Nephron progenitor cell (in vitro differentiated cells): ENCODE results near the gene KCTD7.

Experiments
- DNase-seq: peaks from one replicate; pipeline ENCODE4 v3.0.0; 2021
- H3K27ac Mint-ChIP-seq: 2 replicates; pipeline ENCODE4 v1.8.0; 2021; ENCODE audit warnings: mild to moderate bottlenecking, moderate library complexity, mixed read lengths
- H3K27me3 Mint-ChIP-seq: 2 replicates; pipeline ENCODE4 v1.8.0; 2021; ENCODE audit warnings: mild to moderate bottlenecking, low read depth, mixed read lengths; ENCODE audit not compliant: poor library complexity
- H3K36me3 Mint-ChIP-seq: 2 replicates; pipeline ENCODE4 v1.8.0; 2021; ENCODE audit warnings: low read depth, mixed read lengths
- H3K4me1 Mint-ChIP-seq: 2 replicates; pipeline ENCODE4 v1.8.0; 2021; ENCODE audit warnings: mixed read lengths
- H3K4me3 Mint-ChIP-seq: 2 replicates; pipeline ENCODE4 v1.8.0; 2021; ENCODE audit warnings: mild to moderate bottlenecking, moderate library complexity, mixed read lengths
- H3K9me3 Mint-ChIP-seq: 2 replicates; pipeline ENCODE4 v1.8.0; 2021; ENCODE audit warnings: mild to moderate bottlenecking, moderate library complexity, mixed read lengths
- CTCF ChIP-seq: fragments of 200-600 bp; sonication (generic); IDR thresholded peaks from 2 replicates; pipeline ENCODE4 v1.5.0; 2021; ENCODE audit warnings: antibody characterized with exemption

The KCTD7 gene

GRCh38 chr7:66627151-66627681, 1.5 kb upstream of the KCTD7 start:
- peaks cover 19% of the 10 kb centered on the region for H3K27me3 Mint-ChIP-seq
- peaks cover 9% of the 10 kb centered on the region for H3K36me3 Mint-ChIP-seq
- TF ChIP-seq CTCF, result no peak
- H3K27ac Mint-ChIP-seq, result no peak overlapping the region
- peaks cover 17% of the 10 kb centered on the region for H3K4me1 Mint-ChIP-seq
- peaks cover 6% of the 10 kb centered on the region for H3K9me3 Mint-ChIP-seq
- peak overlapping the region; percentile 79 for H3K4me3 Mint-ChIP-seq
- DNase-seq, result no peak

- Mint-ChIP-seq H3K27ac (peak overlapping the region; percentile 88), H3K4me1 (peaks cover 17% of the 10 kb centered on the region), H3K27me3 (peaks cover 14% of the 10 kb centered on the region), H3K36me3 (peaks cover 15% of the 10 kb centered on the region), H3K9me3 (peaks cover 6% of the 10 kb centered on the region), H3K4me3 (peak overlapping the region; percentile 91)
- no peak for TF ChIP-seq CTCF
- no peak for DNase-seq
These were observed 760 bp upstream of the KCTD7 start for GRCh38 chr7:66627881-66628360.

- no peak for TF ChIP-seq CTCF
- Mint-ChIP-seq H3K27ac (peak overlapping the region; percentile 42), H3K27me3 (peaks cover 7% of the 10 kb centered on the region), H3K4me3 (peak overlapping the region; percentile 76), H3K9me3 (peaks cover 6% of the 10 kb centered on the region), H3K36me3 (peaks cover 21% of the 10 kb centered on the region), H3K4me1 (peaks cover 17% of the 10 kb centered on the region)
- peak; percentile 40 for DNase-seq
These were observed 761 bp downstream of the KCTD7 start for GRCh38 chr7:66629222-66630062.

GRCh38 chr7:66630531-66630930, 1.9 kb downstream of the KCTD7 start:
- no peak for TF ChIP-seq CTCF
- H3K4me1 Mint-ChIP-seq, result peaks cover 13% of the 10 kb centered on the region
- no peak for DNase-seq
- peaks cover 7% of the 10 kb centered on the region for H3K27me3 Mint-ChIP-seq
- H3K27ac Mint-ChIP-seq, result no peak overlapping the region
- peaks cover 6% of the 10 kb centered on the region for H3K9me3 Mint-ChIP-seq
- peaks cover 21% of the 10 kb centered on the region for H3K36me3 Mint-ChIP-seq
- peak overlapping the region; percentile 76 for H3K4me3 Mint-ChIP-seq

- Mint-ChIP-seq H3K4me3 (no peak overlapping the region), H3K9me3 (peaks cover 6% of the 10 kb centered on the region), H3K27me3 (peaks cover 7% of the 10 kb centered on the region), H3K27ac (no peak overlapping the region), H3K4me1 (peaks cover 11% of the 10 kb centered on the region), H3K36me3 (peaks cover 21% of the 10 kb centered on the region)
- DNase-seq, result no peak
- TF ChIP-seq CTCF, result no peak
These were observed 2.8 kb downstream of the KCTD7 start for GRCh38 chr7:66631471-66631870.
